ENCODE results near the gene LMX1B.
A peak's percentile ranks its signal among the peaks of the same experiment; 100 is the strongest.

LMX1B gene

GRCh38 chr9:126618585-126619360 lies 5.0 kb downstream of the LMX1B start:
- Histone ChIP-seq H3K4me1 (peaks cover 9 to 16% (median 14%) of the 10 kb centered on the region in 10 experiments; a peak in 18 of 20 replicates), H3K36me3 (no peaks in the 10 kb centered on the region), H3K9me3 (replicated peaks in 1 of 11) (no peaks in the 10 kb centered on the region), H3K9ac (no peak overlapping the region), H3K27ac (no peak overlapping the region), H3K27me3 (peaks cover 99 to 100% (median 100%) of the 10 kb centered on the region in 11 experiments), H4K20me1 (peaks cover 0 to 98% (median 91%) of the 10 kb centered on the region in 11 experiments; a peak in 19 of 22 replicates), H3K4me3 (no peak overlapping the region), H3K4me2 (peak overlapping the region in 3 of 11 experiments; percentile 10 to 26 (median 14); a peak in 2 of 22 replicates)
- no peak for TF ChIP-seq Cebpa-rat (IDR thresholded peaks at IDR 0.05)

- Histone ChIP-seq H3K4me2 (no peak overlapping the region), H3K36me3 (no peaks in the 10 kb centered on the region), H3K9me3 (replicated peaks in 1 of 11) (no peaks in the 10 kb centered on the region), H3K27me3 (peaks cover 100% of the 10 kb centered on the region in 11 experiments), H3K4me1 (peaks cover 7 to 12% (median 12%) of the 10 kb centered on the region in 10 experiments; a peak in 18 of 20 replicates), H3K4me3 (no peak overlapping the region), H3K27ac (no peak overlapping the region), H3K9ac (no peak overlapping the region), H4K20me1 (peaks cover 0 to 100% (median 95%) of the 10 kb centered on the region in 11 experiments; a peak in 19 of 22 replicates)
- no peak for TF ChIP-seq Cebpa-rat (IDR thresholded peaks at IDR 0.05)
Measured at GRCh38 chr9:126619361-126620135, 5.8 kb downstream of the LMX1B start.

- Histone ChIP-seq H3K9ac (no peak overlapping the region), H4K20me1 (peaks cover 0 to 100% (median 95%) of the 10 kb centered on the region in 11 experiments; a peak in 19 of 22 replicates), H3K4me2 (no peak overlapping the region), H3K4me1 (peaks cover 2 to 6% (median 4%) of the 10 kb centered on the region in 10 experiments; a peak in 15 of 20 replicates), H3K27me3 (peaks cover 100% of the 10 kb centered on the region in 11 experiments), H3K36me3 (no peaks in the 10 kb centered on the region), H3K9me3 (replicated peaks in 1 of 11) (no peaks in the 10 kb centered on the region), H3K4me3 (no peak overlapping the region), H3K27ac (no peak overlapping the region)
- no peak for TF ChIP-seq Cebpa-rat (IDR thresholded peaks at IDR 0.05)
Measured at GRCh38 chr9:126620478-126620877, 6.8 kb downstream of the LMX1B start.

- Histone ChIP-seq H3K4me2 (no peak overlapping the region), H3K4me3 (no peak overlapping the region), H3K9ac (no peak overlapping the region), H3K27ac (no peak overlapping the region), H3K9me3 (replicated peaks in 1 of 11) (no peaks in the 10 kb centered on the region), H4K20me1 (peaks cover 0 to 100% (median 95%) of the 10 kb centered on the region in 11 experiments; a peak in 19 of 22 replicates), H3K27me3 (peaks cover 100% of the 10 kb centered on the region in 11 experiments), H3K4me1 (peaks cover 8 to 11% (median 10%) of the 10 kb centered on the region in 10 experiments; a peak in 16 of 20 replicates), H3K36me3 (no peaks in the 10 kb centered on the region)
- TF ChIP-seq Cebpa-rat (IDR thresholded peaks at IDR 0.05) = no peak
Measured at GRCh38 chr9:126621061-126621918, 7.6 kb downstream of the LMX1B start.

GRCh38 chr9:126621919-126622735 lies 8.4 kb downstream of the LMX1B start:
- H3K4me1 ChIP-seq = peaks cover 8 to 14% (median 11%) of the 10 kb centered on the region in 10 experiments; a peak in 16 of 20 replicates
- no peak overlapping the region for H3K4me2 ChIP-seq
- peaks cover 0 to 100% (median 95%) of the 10 kb centered on the region in 11 experiments; a peak in 19 of 22 replicates for H4K20me1 ChIP-seq
- peaks cover 0 to 6% (median 5%) of the 10 kb centered on the region in 11 experiments; a peak in 17 of 22 replicates for H3K9me3 ChIP-seq (replicated peaks in 1 of 11)
- no peak for TF ChIP-seq Cebpa-rat (IDR thresholded peaks at IDR 0.05)
- H3K4me3 ChIP-seq = no peak overlapping the region
- no peaks in the 10 kb centered on the region for H3K36me3 ChIP-seq
- no peak overlapping the region for H3K9ac ChIP-seq
- H3K27ac ChIP-seq = no peak overlapping the region
- peaks cover 100% of the 10 kb centered on the region in 11 experiments for H3K27me3 ChIP-seq

GRCh38 chr9:126623314-126623666 lies 9.6 kb downstream of the LMX1B start:
- Histone ChIP-seq H3K36me3 (no peaks in the 10 kb centered on the region), H3K9me3 (replicated peaks in 1 of 11) (peaks cover 0 to 12% (median 9%) of the 10 kb centered on the region in 11 experiments; a peak in 18 of 22 replicates), H3K9ac (no peak overlapping the region), H3K27ac (no peak overlapping the region), H3K4me3 (no peak overlapping the region), H3K4me1 (peaks cover 8 to 14% (median 11%) of the 10 kb centered on the region in 10 experiments; a peak in 16 of 20 replicates), H3K27me3 (peaks cover 100% of the 10 kb centered on the region in 11 experiments), H3K4me2 (no peak overlapping the region), H4K20me1 (peaks cover 0 to 100% (median 98%) of the 10 kb centered on the region in 11 experiments; a peak in 19 of 22 replicates)
- no peak for TF ChIP-seq Cebpa-rat (IDR thresholded peaks at IDR 0.05)

- Histone ChIP-seq H3K4me3 (no peak overlapping the region), H4K20me1 (peaks cover 0 to 100% (median 95%) of the 10 kb centered on the region in 11 experiments; a peak in 18 of 22 replicates), H3K36me3 (no peaks in the 10 kb centered on the region), H3K27ac (no peak overlapping the region), H3K9me3 (replicated peaks in 1 of 11) (peaks cover 0 to 12% (median 9%) of the 10 kb centered on the region in 11 experiments; a peak in 18 of 22 replicates), H3K4me1 (peaks cover 8 to 14% (median 11%) of the 10 kb centered on the region in 10 experiments; a peak in 16 of 20 replicates), H3K27me3 (peaks cover 100% of the 10 kb centered on the region in 11 experiments), H3K9ac (no peak overlapping the region), H3K4me2 (no peak overlapping the region)
- no peak for TF ChIP-seq Cebpa-rat (IDR thresholded peaks at IDR 0.05)
Measured at GRCh38 chr9:126623667-126624478, 10.1 kb downstream of the LMX1B start.
